ENCODE data around the gene FAM163B.

Gene FAM163B

GRCh38 chr9:133612051-133612450 is 2.9 kb upstream of the FAM163B start:
- no peak overlapping the region for H3K4me3 ChIP-seq (replicated peaks; ENCODE audit: low read depth, low read length)
- no peak for DNase-seq (ENCODE audit: low read depth)
- no peak for TF ChIP-seq CTCF (IDR thresholded peaks at IDR 0.05; ENCODE audit: low read length, missing control alignments)

GRCh38 chr9:133610845-133611244 is 1.7 kb upstream of the FAM163B start:
- no peak for DNase-seq (ENCODE audit: low read depth)
- H3K4me3 ChIP-seq (replicated peaks; ENCODE audit: low read depth, low read length): no peak overlapping the region
- TF ChIP-seq CTCF (IDR thresholded peaks at IDR 0.05; ENCODE audit: low read length, missing control alignments): no peak

GRCh38 chr9:133608889-133609288 is 300 bp downstream of the FAM163B start:
- no peak for DNase-seq (ENCODE audit: low read depth)
- no peak for TF ChIP-seq CTCF (IDR thresholded peaks at IDR 0.05; ENCODE audit: low read length, missing control alignments)
- H3K4me3 ChIP-seq (replicated peaks; ENCODE audit: low read depth, low read length): no peak overlapping the region

- TF ChIP-seq CTCF (IDR thresholded peaks at IDR 0.05; ENCODE audit: low read length, missing control alignments): no peak
- no peak for DNase-seq (ENCODE audit: low read depth)
- H3K4me3 ChIP-seq (replicated peaks; ENCODE audit: low read depth, low read length): no peak overlapping the region
Observed at GRCh38 chr9:133608382-133608781, 807 bp downstream of the FAM163B start.

GRCh38 chr9:133607976-133608375 is 1.2 kb downstream of the FAM163B start:
- TF ChIP-seq CTCF (IDR thresholded peaks at IDR 0.05; ENCODE audit: low read length, missing control alignments): no peak
- H3K4me3 ChIP-seq (replicated peaks; ENCODE audit: low read depth, low read length): no peak overlapping the region
- no peak for DNase-seq (ENCODE audit: low read depth)

GRCh38 chr9:133607381-133607780 is 1.8 kb downstream of the FAM163B start:
- no peak overlapping the region for H3K4me3 ChIP-seq (replicated peaks; ENCODE audit: low read depth, low read length)
- TF ChIP-seq CTCF (IDR thresholded peaks at IDR 0.05; ENCODE audit: low read length, missing control alignments): no peak
- DNase-seq (ENCODE audit: low read depth): no peak

- TF ChIP-seq CTCF (IDR thresholded peaks at IDR 0.05; ENCODE audit: low read length, missing control alignments): no peak
- H3K4me3 ChIP-seq (replicated peaks; ENCODE audit: low read depth, low read length): no peak overlapping the region
- no peak for DNase-seq (ENCODE audit: low read depth)
Observed at GRCh38 chr9:133606708-133607025, 2.5 kb downstream of the FAM163B start.

Measured in fibroblast of pulmonary artery (primary cell).